RWPE1 (cell line): ENCODE measurements around the gene CXCL11.

Experiments
- CTCF ChIA-PET: fragments of 350-600 bp; sonication (Branson Sonifier 250); formaldehyde crosslinking; extraction: SDS; loops from one replicate; lab custom pipeline; 2021; lab: Yijun Ruan, JAX
- POLR2A ChIA-PET: fragments of 400-600 bp; formaldehyde crosslinking; extraction: SDS; loops from one replicate; lab custom pipeline; 2020; ENCODE audit warnings: antibody characterized with exemption; ENCODE audit not compliant: low non-redundant PET; lab: Yijun Ruan, JAX
- DNase-seq: peaks from one replicate; pipeline ENCODE4 v3.0.0; 2012; ENCODE audit warnings: low spot score
- H3K27ac ChIP-seq: fragments of 450-650 bp; 2 replicates; pipeline ENCODE4 v1.5.1; 2017
- TF ChIP-seq, protein P1 (sequence below): fragments of 450-650 bp; conservative IDR thresholded peaks from 2 replicates; pipeline ENCODE4 v1.5.1; 2017; ENCODE audit warnings: low read depth, mild to moderate bottlenecking

The CXCL11 gene

DNA sequence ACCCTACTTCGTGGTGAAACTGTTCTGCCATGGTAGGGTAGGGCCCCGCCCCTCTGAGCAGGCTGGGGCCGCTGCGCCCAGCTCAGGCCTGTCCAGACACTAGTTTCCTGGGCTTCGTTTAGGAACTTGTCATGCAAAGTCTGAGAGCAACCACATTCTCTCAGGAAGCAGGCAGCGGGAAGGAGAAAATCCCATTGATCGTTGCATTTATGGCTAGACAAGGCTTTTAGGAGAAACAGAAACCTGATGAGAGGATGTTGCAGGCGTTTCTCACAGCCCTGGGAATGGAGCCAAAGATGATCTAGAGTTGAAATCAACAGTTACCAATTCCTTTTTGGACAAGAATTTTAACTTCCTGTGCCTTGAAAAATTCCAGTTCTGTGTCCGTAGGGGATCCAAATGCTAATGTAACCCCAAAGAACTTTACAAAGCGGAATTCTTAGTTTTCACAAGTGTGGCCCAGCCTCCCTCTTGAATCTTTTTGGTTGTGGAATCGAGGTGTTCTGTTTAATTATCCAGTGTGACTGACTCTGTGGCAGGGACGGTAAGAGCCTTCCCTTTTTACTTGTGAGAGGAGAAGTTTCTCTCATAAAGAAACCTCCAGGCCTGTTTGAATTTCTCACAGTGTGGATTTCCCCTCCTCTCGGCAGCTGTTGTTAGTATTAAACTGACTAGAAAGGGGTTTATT, 24.0 kb downstream of the CXCL11 start:
- H3K27ac ChIP-seq: peak overlapping the region; percentile 89
- CTCF ChIA-PET: interaction anchor here (0.8 kb wide), 1 partner anchor 22 kb away, joined by 6 read pairs; no protein-coding TSS in a partner anchor
- TF ChIP-seq, protein P1, sequence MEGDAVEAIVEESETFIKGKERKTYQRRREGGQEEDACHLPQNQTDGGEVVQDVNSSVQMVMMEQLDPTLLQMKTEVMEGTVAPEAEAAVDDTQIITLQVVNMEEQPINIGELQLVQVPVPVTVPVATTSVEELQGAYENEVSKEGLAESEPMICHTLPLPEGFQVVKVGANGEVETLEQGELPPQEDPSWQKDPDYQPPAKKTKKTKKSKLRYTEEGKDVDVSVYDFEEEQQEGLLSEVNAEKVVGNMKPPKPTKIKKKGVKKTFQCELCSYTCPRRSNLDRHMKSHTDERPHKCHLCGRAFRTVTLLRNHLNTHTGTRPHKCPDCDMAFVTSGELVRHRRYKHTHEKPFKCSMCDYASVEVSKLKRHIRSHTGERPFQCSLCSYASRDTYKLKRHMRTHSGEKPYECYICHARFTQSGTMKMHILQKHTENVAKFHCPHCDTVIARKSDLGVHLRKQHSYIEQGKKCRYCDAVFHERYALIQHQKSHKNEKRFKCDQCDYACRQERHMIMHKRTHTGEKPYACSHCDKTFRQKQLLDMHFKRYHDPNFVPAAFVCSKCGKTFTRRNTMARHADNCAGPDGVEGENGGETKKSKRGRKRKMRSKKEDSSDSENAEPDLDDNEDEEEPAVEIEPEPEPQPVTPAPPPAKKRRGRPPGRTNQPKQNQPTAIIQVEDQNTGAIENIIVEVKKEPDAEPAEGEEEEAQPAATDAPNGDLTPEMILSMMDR: no peak
- peak; percentile 34 for DNase-seq
- POLR2A ChIA-PET: no interaction called here

- CTCF ChIA-PET: no interaction called here
- POLR2A ChIA-PET: no interaction called here
- TF ChIP-seq, protein P1: no peak
- peak overlapping the region; percentile 89 for H3K27ac ChIP-seq
- DNase-seq: no peak
Measured at GRCh38 chr4:76011018-76011670, 24.7 kb downstream of the CXCL11 start.

DNA sequence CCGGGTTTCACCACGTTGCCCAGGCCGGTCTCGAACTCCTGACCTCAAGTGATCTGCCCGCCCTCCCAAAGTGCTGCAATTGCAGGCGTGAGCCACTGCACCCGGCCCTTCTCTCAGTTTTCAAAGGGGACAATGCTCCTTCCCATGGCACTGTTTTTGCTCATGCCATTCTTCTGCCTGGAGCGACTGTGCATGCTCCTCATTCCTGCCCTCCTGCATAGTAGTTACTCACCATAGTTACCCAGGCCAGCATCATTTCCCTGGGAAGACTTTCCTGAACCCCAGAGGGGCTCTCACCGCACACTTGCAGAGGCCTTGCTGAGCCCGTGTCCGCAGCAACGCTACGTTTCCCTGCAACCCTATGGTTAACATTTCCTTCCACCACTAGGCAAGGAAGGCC, 25.3 kb downstream of the CXCL11 start:
- no peak for DNase-seq
- TF ChIP-seq, protein P1: no peak
- H3K27ac ChIP-seq: peak overlapping the region; percentile 89
- ChIA-PET CTCF (interaction anchor here (0.7 to 1.1 kb wide), 2 partner anchors 43 to 1581 kb away, joined by 3 read pairs; no protein-coding TSS in a partner anchor), POLR2A (no interaction called here)

DNA sequence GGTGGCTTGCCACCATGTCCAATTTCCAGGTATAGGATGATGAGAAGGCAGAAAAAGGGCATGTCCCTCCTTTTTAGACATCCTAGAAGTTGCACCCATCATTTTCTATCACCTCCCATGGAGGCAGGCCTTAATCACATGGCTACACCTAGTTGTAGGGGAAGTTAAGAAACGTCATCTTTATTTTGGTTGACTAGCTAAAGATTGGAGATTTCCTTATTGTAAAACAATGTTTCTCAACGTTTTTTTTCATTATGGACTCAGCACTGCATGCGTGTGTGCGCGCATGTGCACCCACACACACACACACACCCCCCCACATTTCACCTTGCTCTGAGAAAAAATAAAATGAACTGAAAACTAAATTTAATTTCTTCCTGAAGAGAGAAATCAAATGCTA, 26.6 kb downstream of the CXCL11 start:
- ChIA-PET POLR2A (no interaction called here), CTCF (interaction anchor here (0.6 to 1.1 kb wide), 2 partner anchors 27 to 45 kb away, joined by 3 to 5 read pairs; partner anchors contain the start of gene CXCL11)
- TF ChIP-seq, protein P1: no peak
- DNase-seq: no peak
- no peak overlapping the region for H3K27ac ChIP-seq

DNA sequence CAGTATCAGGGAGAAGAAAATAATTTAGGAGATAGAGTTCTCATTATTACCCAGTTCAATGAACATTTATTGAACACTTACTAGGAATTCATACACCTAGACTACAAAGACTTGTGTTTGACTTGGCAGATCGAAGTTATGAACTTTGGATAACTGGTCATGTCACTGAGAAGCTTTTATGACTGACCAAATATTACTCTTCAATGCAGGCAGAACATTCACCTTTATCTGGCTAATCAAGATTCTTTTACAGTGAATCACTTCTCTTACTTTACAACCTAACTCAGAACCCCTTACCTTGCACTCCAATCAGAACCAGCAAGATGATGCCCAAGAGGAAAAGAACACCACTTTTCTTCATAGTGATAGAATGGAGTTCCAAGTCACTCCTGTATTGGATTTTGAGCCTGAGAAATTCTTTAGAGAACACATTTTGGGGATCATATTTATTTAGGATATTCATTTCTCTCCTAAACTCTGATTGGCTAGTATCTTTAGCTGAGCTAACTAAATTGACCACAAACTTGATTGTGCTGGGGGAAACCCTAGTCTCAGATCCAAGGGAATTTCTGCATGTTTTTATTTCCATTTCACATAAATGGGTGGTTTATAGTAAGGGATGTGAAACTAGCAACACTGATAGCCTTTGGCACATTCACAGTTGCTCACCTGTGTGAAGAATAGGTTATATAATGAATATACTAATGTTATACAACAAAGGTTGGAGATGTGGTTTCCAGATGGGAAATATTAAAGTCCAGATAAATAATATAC, 28.6 kb downstream of the CXCL11 start, which contains the start of gene CXCL9:
Gene CXCL9 (minus strand): TSS at position 421 of the 774 bp plus-strand sequence. CDS start 60 bp downstream, at position 361.
- H3K27ac ChIP-seq: no peak within 1 kb of the TSS
- ChIA-PET POLR2A (no interaction called here), CTCF (interaction anchor here (0.6 to 0.7 kb wide), 2 partner anchors 18 to 325 kb away, joined by 3 read pairs; no protein-coding TSS in a partner anchor)
- TF ChIP-seq, protein P1: no peak
- peak; percentile 74 for DNase-seq

- ChIA-PET CTCF (no interaction called here), POLR2A (no interaction called here)
- TF ChIP-seq, protein P1: no peak
- no peak for DNase-seq
- no peak overlapping the region for H3K27ac ChIP-seq
Measured at GRCh38 chr4:76003620-76004019, 32.2 kb downstream of the CXCL11 start.
